ENCODE results near the gene ABHD16A. TPM values are rescaled to one million over a fixed set of nuclear protein-coding genes. Genes with fewer than 3 reads are reported as not detected.

ABHD16A gene
- total RNA-seq, 6 donors from 2014 or later, result 42.1 to 62.5 (median 51.6) TPM

DNA sequence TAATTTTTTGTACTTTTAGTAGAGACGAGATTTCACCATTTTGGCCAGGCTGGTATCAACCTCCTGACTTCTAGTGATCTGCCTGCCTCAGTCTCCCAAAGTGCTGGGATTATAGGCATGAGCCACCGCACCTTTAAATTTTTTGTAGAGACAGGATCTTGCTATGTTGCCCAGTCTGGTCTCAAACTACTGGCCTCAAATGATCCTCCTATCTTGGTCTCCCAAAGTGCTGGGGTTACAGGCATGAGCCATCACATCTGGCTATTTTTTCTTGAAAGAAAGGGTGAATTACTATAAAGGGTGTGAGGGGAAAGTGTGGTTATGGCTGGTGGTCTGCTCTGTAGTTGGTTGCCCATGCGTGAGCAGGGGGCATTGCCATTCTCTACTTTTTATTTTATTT is 5.1 kb upstream of the ABHD16A start:
- 98 to 100% methylated on average over 3 of the region's 3 CpGs for WGBS, 2 donors
- Histone ChIP-seq H3K4me1 (peaks cover 8 to 20% (median 15%) of the 10 kb centered on the region in 4 donors), H3K36me3 (no peaks in the 10 kb centered on the region), H3K9me3 (no peaks in the 10 kb centered on the region), H3K27ac (no peak overlapping the region), H3K4me3 (no peak overlapping the region), H3K27me3 (no peaks in the 10 kb centered on the region)
- ATAC-seq (ENCODE audit: low FRiP score in 2 of 2) (no peak), DNase-seq (no peak)
- no peak for TF ChIP-seq POLR2A (IDR thresholded peaks at IDR 0.05)
- TF ChIP-seq EP300 (IDR thresholded peaks at IDR 0.05), result no peak
- TF ChIP-seq POLR2AphosphoS5 (IDR thresholded peaks at IDR 0.05), result no peak
- TF ChIP-seq, protein P1, sequence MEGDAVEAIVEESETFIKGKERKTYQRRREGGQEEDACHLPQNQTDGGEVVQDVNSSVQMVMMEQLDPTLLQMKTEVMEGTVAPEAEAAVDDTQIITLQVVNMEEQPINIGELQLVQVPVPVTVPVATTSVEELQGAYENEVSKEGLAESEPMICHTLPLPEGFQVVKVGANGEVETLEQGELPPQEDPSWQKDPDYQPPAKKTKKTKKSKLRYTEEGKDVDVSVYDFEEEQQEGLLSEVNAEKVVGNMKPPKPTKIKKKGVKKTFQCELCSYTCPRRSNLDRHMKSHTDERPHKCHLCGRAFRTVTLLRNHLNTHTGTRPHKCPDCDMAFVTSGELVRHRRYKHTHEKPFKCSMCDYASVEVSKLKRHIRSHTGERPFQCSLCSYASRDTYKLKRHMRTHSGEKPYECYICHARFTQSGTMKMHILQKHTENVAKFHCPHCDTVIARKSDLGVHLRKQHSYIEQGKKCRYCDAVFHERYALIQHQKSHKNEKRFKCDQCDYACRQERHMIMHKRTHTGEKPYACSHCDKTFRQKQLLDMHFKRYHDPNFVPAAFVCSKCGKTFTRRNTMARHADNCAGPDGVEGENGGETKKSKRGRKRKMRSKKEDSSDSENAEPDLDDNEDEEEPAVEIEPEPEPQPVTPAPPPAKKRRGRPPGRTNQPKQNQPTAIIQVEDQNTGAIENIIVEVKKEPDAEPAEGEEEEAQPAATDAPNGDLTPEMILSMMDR (IDR thresholded peaks at IDR 0.05), result no peak

- Histone ChIP-seq H3K27ac (no peak overlapping the region), H3K4me3 (no peak overlapping the region), H3K27me3 (no peaks in the 10 kb centered on the region), H3K4me1 (peaks cover 8 to 20% (median 15%) of the 10 kb centered on the region in 4 donors), H3K9me3 (no peaks in the 10 kb centered on the region), H3K36me3 (no peaks in the 10 kb centered on the region)
- 79 to 92% methylated on average over 6 to 10 of the region's 10 CpGs for WGBS, 2 donors
- no peak for TF ChIP-seq POLR2AphosphoS5 (IDR thresholded peaks at IDR 0.05)
- no peak for TF ChIP-seq POLR2A (IDR thresholded peaks at IDR 0.05)
- TF ChIP-seq EP300 (IDR thresholded peaks at IDR 0.05), result no peak
- TF ChIP-seq, protein P1 (IDR thresholded peaks at IDR 0.05), result no peak
- DNase-seq (no peak), ATAC-seq (ENCODE audit: low FRiP score in 2 of 2) (no peak)
These were observed 4.6 kb upstream of the ABHD16A start for GRCh38 chr6:31707701-31708100.

- 50 to 73% methylated on average over 2 to 3 of the region's 3 CpGs for WGBS, 2 donors
- no peak for ATAC-seq (ENCODE audit: low FRiP score in 2 of 2)
- H3K4me3 ChIP-seq, result no peak within 1 kb of the TSS
These were observed 3.5 kb upstream of the ABHD16A start, which contains the start of gene LY6G6F for GRCh38 chr6:31706599-31706998. Gene LY6G6F (plus strand): TSS chr6:31706866. CDS start chr6:31706907, 41 bp downstream.

GRCh38 chr6:31705931-31706330 is 2.8 kb upstream of the ABHD16A start:
- Histone ChIP-seq H3K4me3 (no peak overlapping the region), H3K27ac (no peak overlapping the region), H3K4me1 (peaks cover 19 to 25% (median 22%) of the 10 kb centered on the region in 4 donors), H3K36me3 (no peaks in the 10 kb centered on the region), H3K27me3 (no peaks in the 10 kb centered on the region), H3K9me3 (no peaks in the 10 kb centered on the region)
- WGBS, 2 donors, result 88 to 90% methylated on average over 5 to 6 of the region's 6 CpGs
- TF ChIP-seq EP300 (IDR thresholded peaks at IDR 0.05) (no peak), POLR2AphosphoS5 (IDR thresholded peaks at IDR 0.05) (no peak), POLR2A (IDR thresholded peaks at IDR 0.05) (no peak)
- TF ChIP-seq, protein P1 (IDR thresholded peaks at IDR 0.05), result no peak
- DNase-seq (no peak), ATAC-seq (ENCODE audit: low FRiP score in 2 of 2) (no peak)

More at GRCh38 chr6:31706599-31706998, 3.5 kb upstream of the ABHD16A start, which contains the start of gene LY6G6F:
- Histone ChIP-seq H3K36me3 (no peaks in the 10 kb centered on the region), H3K27ac (no peak within 1 kb of the TSS), H3K9me3 (no peaks in the 10 kb centered on the region), H3K27me3 (no peaks in the 10 kb centered on the region), H3K4me1 (peaks cover 16 to 25% (median 21%) of the 10 kb centered on the region in 4 donors)
- DNase-seq, result no peak
- TF ChIP-seq, protein P1 (IDR thresholded peaks at IDR 0.05), result no peak
- no peak for TF ChIP-seq POLR2AphosphoS5 (IDR thresholded peaks at IDR 0.05)
- no peak for TF ChIP-seq EP300 (IDR thresholded peaks at IDR 0.05)
- TF ChIP-seq POLR2A (IDR thresholded peaks at IDR 0.05), result no peak

DNA sequence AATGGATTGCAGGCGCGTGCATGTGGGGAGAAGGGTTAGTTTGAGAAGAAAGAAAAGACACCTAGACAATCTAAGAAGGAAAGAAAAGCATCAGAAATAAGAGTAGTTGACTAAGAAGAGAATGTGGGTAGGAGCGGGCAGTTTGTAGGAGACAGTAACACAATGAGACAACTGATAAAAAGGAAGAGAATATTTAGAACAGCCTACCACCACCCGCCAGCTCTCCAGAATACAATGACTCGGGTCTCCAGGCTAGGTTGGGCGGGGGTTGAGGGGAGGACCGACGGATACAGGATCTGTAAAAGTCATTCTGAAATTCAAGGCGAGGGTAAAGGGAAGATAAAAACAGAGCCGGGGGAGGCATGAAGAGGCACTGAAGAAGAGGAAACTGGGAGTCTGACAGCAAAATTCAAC is 712 bp downstream of the ABHD16A start:
- H3K4me1 ChIP-seq, result peaks cover 21 to 35% (median 23%) of the 10 kb centered on the region in 4 donors
- 1% methylated on average over 10 of the region's 10 CpGs for WGBS, 2 donors
- peak; percentile 8 to 13 for ATAC-seq (ENCODE audit: low FRiP score in 2 of 2)
- peaks cover 0 to 30% (median 12%) of the 10 kb centered on the region in 4 donors for H3K36me3 ChIP-seq
- H3K4me3 ChIP-seq, result peak overlapping the region; percentile 64 to 75 (median 73)
- TF ChIP-seq POLR2AphosphoS5 (IDR thresholded peaks at IDR 0.05), result no peak
- TF ChIP-seq, protein P1 (IDR thresholded peaks at IDR 0.05), result no peak
- TF ChIP-seq EP300 (IDR thresholded peaks at IDR 0.05), result no peak
- no peak for TF ChIP-seq POLR2A (IDR thresholded peaks at IDR 0.05)
- H3K9me3 ChIP-seq, result no peaks in the 10 kb centered on the region
- DNase-seq, result no peak
- no peaks in the 10 kb centered on the region for H3K27me3 ChIP-seq
- H3K27ac ChIP-seq, result peak overlapping the region; percentile 97 to 99 (median 98)

All from upper lobe of left lung (tissue), 6 donors.